Uterus (tissue), 4 donors: ENCODE measurements around the gene FAM210B. TPM values are rescaled to one million over a fixed set of nuclear protein-coding genes. Genes with fewer than 3 reads are reported as not detected.

Experiments
- DNase-seq, 2 donors: peaks; one replicate each; pipeline ENCODE4 v3.0.0-alpha.2; 2019 to 2020
- H3K27ac ChIP-seq, 2 donors: fragments of 200-600 bp; sonication (generic); 1 replicate in 1 of 2; 2 replicates in 1 of 2; pipeline ENCODE4 v1.5.1; 2016 to 2018
- H3K27me3 ChIP-seq, 2 donors: fragments of 200-600 bp; sonication (generic); one replicate each; pipeline ENCODE4 v1.5.1; 2018 to 2019; ENCODE audit warnings: control low read depth in 1 of 2
- H3K36me3 ChIP-seq, 2 donors: fragments of 200-600 bp; sonication (generic); one replicate each; pipeline ENCODE4 v1.5.1; 2019; ENCODE audit warnings: control low read depth in 1 of 2
- H3K4me1 ChIP-seq, 2 donors: fragments of 200-600 bp; sonication (generic); one replicate each; pipeline ENCODE4 v1.5.1; 2018 to 2019; ENCODE audit warnings: control low read depth in 1 of 2
- H3K4me3 ChIP-seq, 2 donors: fragments of 200-600 bp; sonication (generic); 1 replicate in 1 of 2; 2 replicates in 1 of 2; pipeline ENCODE4 v1.5.1; 2018 to 2019; ENCODE audit warnings: mild to moderate bottlenecking in 1 of 2
- H3K9me3 ChIP-seq, 2 donors: fragments of 200-600 bp; sonication (generic); one replicate each; pipeline ENCODE4 v1.5.1; 2019; ENCODE audit warnings: control low read depth in 1 of 2
- CTCF ChIP-seq, 4 experiments: fragments of 200-600 bp in 2 of 4; fragments of 450-650 bp in 2 of 4; sonication (generic) in 2 of 4; IDR thresholded peaks; one replicate each; pipeline ENCODE4 v1.5.1; 2016 to 2019; ENCODE audit warnings: antibody characterized with exemption in 4 of 4, mild to moderate bottlenecking in 2 of 4, moderate library complexity in 1 of 4
- POLR2A ChIP-seq, 2 donors: fragments of 450-650 bp; IDR thresholded peaks; one replicate each; pipeline ENCODE4 v1.6.1; 2016; ENCODE audit warnings: antibody characterized with exemption in 2 of 2, mild to moderate bottlenecking in 1 of 2, moderate library complexity in 1 of 2
- intact Hi-C: fragments of 100-400 bp; cut with DNase I; formaldehyde crosslinking; loops from one replicate; pipeline ENCODE4 v1.15.1; 2023; ENCODE audit warnings: low total_unique reads
- total RNA-seq, 4 donors: library from RNA; depleted of rRNA in 3 of 4; stranded (reverse); fragments of >200 nt in 3 of 4; gene quantifications; one replicate each; pipeline versions ENCODE4 v1.1.0 to v1.2.4, GENCODE V29; 2014 to 2023
- donor health status: DM: yes; HTN: yes; CAD: no.

FAM210B gene
- total RNA-seq, 4 donors from 2014 or later, result 28.2 to 46.5 (median 37.4) TPM

DNA sequence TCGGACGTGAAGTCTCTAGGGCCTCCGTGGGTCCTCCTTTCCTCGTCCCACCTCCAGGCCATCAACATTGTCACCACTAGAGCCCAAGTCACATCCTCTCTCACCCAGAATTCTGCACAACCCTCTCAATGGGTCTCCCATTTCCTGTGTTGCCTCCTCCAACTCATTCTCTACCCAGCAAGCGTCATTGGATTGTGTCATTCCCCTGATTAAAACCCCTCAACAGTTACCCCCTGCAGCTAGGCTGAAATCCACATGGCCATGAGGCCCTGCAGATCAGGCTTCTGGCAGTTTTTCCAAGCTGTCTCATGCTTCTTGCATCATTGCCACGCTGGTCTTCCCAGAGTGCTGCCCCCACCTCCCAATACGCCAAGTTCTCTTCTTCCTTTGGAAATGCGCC lies 12.9 kb upstream of the FAM210B start:
- no peak overlapping the region for H3K4me3 ChIP-seq
- H3K27ac ChIP-seq, result no peak overlapping the region
- TF ChIP-seq CTCF (IDR thresholded peaks at IDR 0.05) (no peak), POLR2A (IDR thresholded peaks at IDR 0.05) (no peak)
- DNase-seq, result no peak
- H3K4me1 ChIP-seq, result no peaks in the 10 kb centered on the region
- H3K27me3 ChIP-seq, result no peaks in the 10 kb centered on the region
- no peaks in the 10 kb centered on the region for H3K36me3 ChIP-seq
- intact Hi-C loops, result no loop called here
- no peaks in the 10 kb centered on the region for H3K9me3 ChIP-seq

DNA sequence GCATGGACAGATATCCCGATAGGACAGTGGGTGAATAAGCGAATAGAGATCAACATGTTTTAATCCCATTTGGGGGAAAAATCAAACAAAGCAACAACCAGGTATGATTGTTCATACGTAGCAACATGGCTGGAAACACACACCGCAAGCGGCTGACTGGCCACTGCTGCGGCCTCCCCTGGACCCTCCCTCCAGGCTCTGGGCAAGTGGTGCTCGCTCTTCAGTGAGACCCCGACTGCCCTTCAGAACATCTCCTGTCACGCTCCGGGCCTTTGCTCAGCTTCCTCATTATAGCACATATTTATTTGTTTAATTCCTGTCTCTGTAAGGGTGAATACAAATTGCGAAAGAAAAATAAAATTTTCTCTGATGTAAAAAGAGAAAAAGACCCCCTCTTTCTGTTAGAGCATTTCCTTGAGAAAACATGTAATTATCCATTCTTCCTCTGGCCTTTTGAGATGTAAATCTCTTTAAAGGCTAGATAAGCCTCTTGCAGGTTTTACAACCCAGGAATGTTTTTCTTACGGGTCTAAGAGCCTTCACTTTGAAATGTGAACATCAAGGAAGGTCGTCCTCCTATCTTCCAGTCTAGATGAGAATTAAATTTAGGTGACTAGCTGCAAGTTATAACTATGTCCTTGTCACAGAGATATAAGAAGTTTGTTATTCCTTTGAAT lies 11.0 kb upstream of the FAM210B start:
- no peaks in the 10 kb centered on the region for H3K27me3 ChIP-seq
- no peaks in the 10 kb centered on the region for H3K36me3 ChIP-seq
- DNase-seq, result no peak
- TF ChIP-seq CTCF (IDR thresholded peaks at IDR 0.05) (no peak), POLR2A (IDR thresholded peaks at IDR 0.05) (no peak)
- no peaks in the 10 kb centered on the region for H3K4me1 ChIP-seq
- intact Hi-C loops, result no loop called here
- H3K9me3 ChIP-seq, result no peaks in the 10 kb centered on the region
- H3K4me3 ChIP-seq, result no peak overlapping the region
- no peak overlapping the region for H3K27ac ChIP-seq

- intact Hi-C loops, result no loop called here
- H3K36me3 ChIP-seq, result no peaks in the 10 kb centered on the region
Measured at GRCh38 chr20:56348305-56348693, 10.5 kb upstream of the FAM210B start.

DNA sequence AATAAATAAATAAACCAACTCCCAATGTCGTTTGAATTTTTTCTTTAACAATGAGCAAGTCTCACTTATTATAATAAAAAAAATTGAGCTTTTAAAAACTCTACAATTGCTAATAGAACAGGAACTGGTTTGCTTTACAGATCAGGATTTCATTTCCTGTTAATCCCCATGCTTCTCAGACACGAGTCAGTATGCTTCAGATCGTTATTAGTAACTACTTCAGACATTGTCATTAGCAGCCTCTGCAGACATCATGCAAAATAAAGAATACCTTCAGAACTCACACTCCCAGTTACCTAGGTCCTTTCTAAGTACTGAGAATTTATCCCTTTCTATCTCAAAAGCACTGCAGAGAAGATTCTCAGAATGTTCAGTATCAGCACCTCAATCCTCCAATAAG lies 10.0 kb upstream of the FAM210B start:
- Histone ChIP-seq H3K27ac (no peak overlapping the region), H3K4me3 (no peak overlapping the region), H3K27me3 (no peaks in the 10 kb centered on the region), H3K9me3 (no peaks in the 10 kb centered on the region), H3K36me3 (no peaks in the 10 kb centered on the region), H3K4me1 (no peaks in the 10 kb centered on the region)
- TF ChIP-seq CTCF (IDR thresholded peaks at IDR 0.05), result no peak
- no peak for TF ChIP-seq POLR2A (IDR thresholded peaks at IDR 0.05)
- intact Hi-C loops, result no loop called here
- DNase-seq, result no peak

More at GRCh38 chr20:56348305-56348693, 10.5 kb upstream of the FAM210B start:
- no peak overlapping the region for H3K27ac ChIP-seq
- H3K9me3 ChIP-seq, result no peaks in the 10 kb centered on the region
- no peaks in the 10 kb centered on the region for H3K4me1 ChIP-seq
- DNase-seq, result no peak
- H3K4me3 ChIP-seq, result no peak overlapping the region
- no peaks in the 10 kb centered on the region for H3K27me3 ChIP-seq
- TF ChIP-seq CTCF (IDR thresholded peaks at IDR 0.05) (no peak), POLR2A (IDR thresholded peaks at IDR 0.05) (no peak)

DNA sequence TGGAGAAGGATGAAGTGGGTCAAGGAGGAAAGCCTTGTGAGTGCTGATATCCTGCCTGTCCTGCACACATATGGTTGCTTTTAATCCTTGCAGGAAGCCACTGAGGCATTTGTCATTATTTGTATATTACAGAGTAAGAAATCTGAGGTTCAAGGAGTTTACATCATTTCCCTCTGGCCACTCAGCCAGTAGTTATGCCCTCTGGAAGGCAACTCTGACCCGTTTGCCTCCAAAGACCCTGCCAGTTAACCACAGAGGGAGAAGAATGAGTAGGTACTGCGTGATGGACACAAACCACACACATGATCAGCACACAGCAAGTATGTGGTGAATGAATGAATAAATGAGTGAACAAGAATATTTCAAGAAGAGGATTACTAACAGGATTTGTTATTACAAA lies 7.9 kb upstream of the FAM210B start:
- intact Hi-C loops, result no loop called here
- Histone ChIP-seq H3K27me3 (no peaks in the 10 kb centered on the region), H3K9me3 (no peaks in the 10 kb centered on the region), H3K4me3 (no peak overlapping the region), H3K36me3 (no peaks in the 10 kb centered on the region), H3K27ac (no peak overlapping the region), H3K4me1 (no peaks in the 10 kb centered on the region)
- no peak for DNase-seq
- no peak for TF ChIP-seq POLR2A (IDR thresholded peaks at IDR 0.05)
- no peak for TF ChIP-seq CTCF (IDR thresholded peaks at IDR 0.05)
